ENCODE data around the gene APBA1.
"Not testable (repeated sequence)": the region's sequence is repeated elsewhere in the genome, so short reads cannot be mapped to it uniquely, and the experiment has no call there.

Gene APBA1

DNA sequence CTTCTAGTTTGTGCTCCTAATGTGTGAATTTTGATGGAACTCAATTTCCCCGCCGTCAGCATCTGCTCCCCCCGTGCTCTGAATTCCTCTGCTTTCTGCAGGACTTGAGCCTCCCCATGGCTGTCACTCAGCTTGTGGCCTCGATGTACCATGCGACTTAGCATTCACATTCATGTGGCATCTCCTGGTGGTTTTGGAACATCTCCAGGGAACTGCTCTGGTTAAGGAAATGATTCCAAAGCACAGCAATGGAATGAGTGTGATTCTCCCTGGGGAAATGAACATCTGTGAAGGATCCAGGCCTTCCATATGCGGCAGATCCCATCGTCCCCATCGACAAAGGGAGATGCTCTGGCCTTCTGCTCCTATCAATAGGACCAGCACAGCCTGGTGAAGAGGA, 228.2 kb downstream of the APBA1 start:
- DNase-seq (ENCODE audit: low read depth in 2 of 2), result no peak

DNA sequence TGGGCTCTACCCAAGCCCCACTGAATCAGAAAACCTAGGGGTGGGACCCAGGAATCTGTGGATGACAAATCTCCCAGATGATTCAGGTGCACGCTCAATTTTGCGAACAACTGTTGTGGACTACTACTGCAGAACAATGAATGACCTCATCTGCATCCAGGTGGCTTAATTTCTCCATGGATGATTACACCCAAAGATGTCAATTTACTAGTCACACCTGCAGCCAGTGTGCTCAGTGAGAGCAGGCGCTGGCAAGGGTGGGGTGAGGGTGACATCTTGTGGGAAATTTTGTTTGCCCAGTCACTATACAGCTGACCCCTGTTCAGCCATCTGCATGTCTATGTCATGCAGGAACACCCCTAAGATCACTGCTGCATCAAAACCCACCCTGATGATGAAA, 229.0 kb downstream of the APBA1 start:
- no peak for DNase-seq (ENCODE audit: low read depth in 2 of 2)

DNA sequence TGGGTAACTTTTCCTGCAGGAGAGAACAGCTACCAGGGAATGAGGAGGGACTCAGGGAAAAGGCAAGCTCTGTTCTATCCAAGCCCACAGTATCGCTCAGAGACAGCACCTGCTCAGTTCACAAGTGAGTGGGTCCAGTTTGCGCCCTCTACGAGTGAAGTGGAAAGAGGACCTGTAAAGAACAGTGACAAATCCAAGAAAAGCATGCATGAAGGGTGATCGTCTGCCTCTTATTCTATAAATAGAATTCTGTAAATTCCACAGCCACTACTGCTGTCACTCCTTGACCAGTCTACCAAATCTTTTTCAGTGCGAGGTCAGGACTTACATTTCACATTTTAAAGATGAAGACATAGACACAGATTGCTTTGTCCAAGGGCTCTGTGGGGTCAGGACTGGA, 229.7 kb downstream of the APBA1 start:
- DNase-seq (ENCODE audit: low read depth in 2 of 2), result no peak

GRCh38 chr9:69440254-69440955, 231.8 kb downstream of the APBA1 start:
- DNase-seq (ENCODE audit: low read depth in 2 of 2), result not testable (repeated sequence)

DNA sequence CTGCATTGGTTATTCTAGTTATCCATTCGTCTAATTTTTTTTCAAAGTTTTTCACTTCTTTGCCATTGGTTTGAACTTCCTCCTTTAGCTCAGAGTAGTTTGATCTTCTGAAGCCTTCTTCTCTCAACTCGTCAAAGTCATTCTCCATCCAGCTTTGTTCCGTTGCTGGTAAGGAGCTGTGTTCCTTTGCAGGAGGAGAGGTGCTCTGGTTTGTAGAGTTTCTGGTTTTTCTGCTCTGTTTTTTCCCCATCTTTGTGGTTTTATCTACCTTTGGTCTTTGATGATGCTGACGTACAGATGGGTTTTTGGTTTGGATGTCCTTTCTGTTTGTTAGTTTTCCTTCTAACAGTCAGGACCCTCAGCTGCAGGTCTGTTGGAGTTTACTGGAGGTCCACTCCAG, 232.5 kb downstream of the APBA1 start:
- DNase-seq (ENCODE audit: low read depth in 2 of 2), result not testable (repeated sequence)

- DNase-seq (ENCODE audit: low read depth in 2 of 2), result no peak
Measured at GRCh38 chr9:69433968-69434367, 238.2 kb downstream of the APBA1 start.

DNA sequence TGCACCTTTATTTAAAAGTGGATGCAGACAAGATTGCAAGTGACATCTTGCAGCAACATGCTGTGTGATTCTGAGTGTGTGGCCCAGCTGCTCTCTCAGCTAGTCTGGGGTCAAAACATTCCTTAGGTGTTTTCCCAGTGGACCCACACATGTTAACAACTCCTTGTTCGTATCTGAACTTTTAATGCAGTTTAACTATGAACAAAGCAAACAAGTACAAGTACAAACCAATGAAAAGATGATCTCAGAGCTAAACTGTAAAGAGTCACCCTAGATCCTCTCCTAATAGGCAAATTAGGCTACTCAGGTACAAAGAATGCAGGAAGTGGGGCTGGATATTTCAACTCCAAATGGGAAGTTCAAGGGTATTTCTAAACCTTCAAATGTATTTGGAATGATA, 238.8 kb downstream of the APBA1 start:
- DNase-seq (ENCODE audit: low read depth in 2 of 2), result no peak

- no peak for DNase-seq (ENCODE audit: low read depth in 2 of 2)
Measured at GRCh38 chr9:69432623-69433022, 239.5 kb downstream of the APBA1 start.

GRCh38 chr9:69431777-69432176, 240.4 kb downstream of the APBA1 start:
- DNase-seq (ENCODE audit: low read depth in 2 of 2), result no peak

DNA sequence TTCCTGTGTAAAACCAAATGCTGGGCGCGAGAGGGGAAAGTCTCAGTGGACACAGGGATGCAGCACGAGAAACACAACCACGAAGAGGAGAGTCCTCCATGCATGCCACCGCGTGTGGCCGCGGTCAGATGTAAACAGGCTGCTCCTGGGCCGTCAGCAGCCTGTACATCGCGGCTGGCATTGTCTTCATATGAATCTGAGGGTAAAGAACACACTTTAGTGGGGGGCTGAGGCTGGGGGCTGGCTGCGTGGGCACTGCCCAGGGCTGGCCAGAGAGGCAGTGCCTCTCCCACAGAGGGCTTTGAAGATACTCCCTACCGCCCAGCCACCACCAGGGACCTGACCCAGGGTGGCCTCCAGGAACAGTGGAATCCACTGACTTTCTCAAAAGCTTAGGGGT, 241.0 kb downstream of the APBA1 start:
- no peak for DNase-seq (ENCODE audit: low read depth in 2 of 2)

GRCh38 chr9:69430206-69430605, 242.0 kb downstream of the APBA1 start:
- no peak for DNase-seq (ENCODE audit: low read depth in 2 of 2)

DNA sequence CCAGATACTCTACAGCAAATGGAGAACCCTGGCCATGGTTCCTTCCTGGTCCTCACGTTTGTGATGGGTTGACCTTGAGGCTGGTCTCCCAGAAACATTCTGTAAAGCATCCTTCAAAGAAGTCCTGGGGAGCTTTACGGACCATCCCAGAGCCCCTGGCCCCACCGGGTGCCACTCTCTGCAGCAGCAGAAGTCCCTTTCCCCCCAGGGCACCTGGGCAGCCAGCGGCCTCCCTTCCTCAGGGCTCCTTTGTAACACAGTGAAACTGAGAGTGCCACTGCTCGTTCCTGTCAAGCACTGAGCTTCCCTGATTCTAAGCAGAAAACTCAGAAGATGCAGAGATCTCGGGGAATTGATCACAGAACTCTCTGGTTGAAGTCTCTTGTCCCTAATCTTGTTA, 242.9 kb downstream of the APBA1 start:
- no peak for DNase-seq (ENCODE audit: low read depth in 2 of 2)

DNA sequence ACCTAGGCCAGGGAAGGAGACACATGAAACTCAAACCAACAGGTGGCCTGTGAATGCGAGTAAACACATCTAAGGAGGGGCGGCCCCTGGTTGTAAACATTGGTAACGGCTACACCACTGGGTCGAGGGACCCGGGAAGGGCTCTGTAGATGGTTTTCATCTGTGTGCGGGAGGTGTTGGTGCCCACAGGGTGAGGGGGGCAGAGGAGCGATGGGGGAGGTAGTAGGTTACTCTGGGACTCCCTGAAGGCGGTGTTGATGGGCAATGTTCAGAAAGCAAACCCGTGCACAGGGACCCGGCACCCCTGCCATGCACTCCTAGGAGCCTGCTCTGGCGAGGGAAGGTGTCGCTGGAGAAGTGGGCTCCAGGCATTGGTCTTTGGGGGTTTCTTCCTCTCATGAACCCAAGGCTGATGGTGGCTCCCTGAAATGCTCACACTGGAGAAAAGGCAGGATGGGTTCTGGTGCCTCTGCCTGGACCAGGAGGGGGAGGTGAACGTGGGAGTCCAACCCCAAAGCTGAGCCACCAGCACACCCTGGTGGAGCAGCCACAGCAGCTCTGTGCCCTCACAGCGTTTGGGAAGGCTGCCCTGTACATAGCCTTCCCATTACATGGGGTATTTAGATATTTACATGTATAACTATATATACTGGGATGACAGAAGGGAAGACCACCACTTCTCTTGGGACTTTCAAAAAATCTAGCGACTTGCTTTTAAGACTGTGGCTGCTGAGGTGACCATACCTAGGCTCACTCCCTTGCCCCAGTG, 244.0 kb downstream of the APBA1 start:
- no peak for DNase-seq (ENCODE audit: low read depth in 2 of 2)

DNA sequence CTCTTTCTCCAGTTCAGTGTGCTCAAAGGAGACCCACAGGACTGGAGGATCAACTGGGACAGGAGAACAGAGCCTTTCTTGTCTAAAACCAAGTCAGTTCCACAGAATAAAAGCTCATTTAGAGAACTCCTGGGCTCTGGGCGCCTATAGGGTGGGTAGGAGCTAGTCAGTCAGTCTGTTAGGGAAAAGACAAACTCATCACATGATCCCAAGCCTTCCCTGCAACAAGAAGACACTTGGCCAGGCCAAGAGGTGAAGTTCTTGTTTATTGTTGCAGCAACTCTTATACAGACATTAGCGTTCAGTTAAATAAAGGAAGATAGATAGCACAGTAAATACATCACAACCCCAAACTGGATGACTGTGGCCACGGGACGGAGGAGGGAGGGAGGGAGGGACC, 244.9 kb downstream of the APBA1 start:
- DNase-seq (ENCODE audit: low read depth in 2 of 2), result no peak

DNA sequence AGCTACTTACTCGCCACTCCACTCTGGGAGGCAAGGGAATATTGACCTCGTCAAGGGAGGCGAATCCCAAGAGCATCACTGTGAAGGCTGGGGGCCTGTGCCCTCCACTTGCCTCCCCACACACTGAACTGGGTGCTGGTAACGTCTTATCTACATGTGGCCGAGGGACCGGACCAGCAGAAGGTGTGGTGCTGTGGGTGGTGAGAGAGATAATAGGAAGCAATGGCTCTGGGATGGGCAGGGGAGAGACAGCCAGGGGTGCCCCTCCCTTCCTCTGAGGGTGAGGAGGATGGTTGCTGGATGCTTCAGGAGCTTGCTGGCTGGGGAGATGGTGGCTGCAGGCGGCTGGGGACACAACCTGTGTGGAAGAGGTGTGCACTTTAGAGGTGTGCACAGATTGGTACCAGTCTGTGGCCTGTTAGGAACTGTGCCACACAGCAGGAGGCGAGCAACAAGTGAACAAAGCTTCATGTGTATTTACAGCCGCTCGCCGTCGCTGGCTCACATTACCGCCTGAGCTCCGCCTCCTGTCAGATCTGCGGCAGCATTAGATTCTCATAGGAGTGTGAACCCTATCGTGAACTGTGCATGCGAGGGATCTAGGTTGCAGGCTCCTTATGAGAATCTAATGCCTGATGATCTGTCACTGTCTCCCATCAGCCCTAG, 246.9 kb downstream of the APBA1 start:
- no peak for DNase-seq (ENCODE audit: low read depth in 2 of 2)

DNA sequence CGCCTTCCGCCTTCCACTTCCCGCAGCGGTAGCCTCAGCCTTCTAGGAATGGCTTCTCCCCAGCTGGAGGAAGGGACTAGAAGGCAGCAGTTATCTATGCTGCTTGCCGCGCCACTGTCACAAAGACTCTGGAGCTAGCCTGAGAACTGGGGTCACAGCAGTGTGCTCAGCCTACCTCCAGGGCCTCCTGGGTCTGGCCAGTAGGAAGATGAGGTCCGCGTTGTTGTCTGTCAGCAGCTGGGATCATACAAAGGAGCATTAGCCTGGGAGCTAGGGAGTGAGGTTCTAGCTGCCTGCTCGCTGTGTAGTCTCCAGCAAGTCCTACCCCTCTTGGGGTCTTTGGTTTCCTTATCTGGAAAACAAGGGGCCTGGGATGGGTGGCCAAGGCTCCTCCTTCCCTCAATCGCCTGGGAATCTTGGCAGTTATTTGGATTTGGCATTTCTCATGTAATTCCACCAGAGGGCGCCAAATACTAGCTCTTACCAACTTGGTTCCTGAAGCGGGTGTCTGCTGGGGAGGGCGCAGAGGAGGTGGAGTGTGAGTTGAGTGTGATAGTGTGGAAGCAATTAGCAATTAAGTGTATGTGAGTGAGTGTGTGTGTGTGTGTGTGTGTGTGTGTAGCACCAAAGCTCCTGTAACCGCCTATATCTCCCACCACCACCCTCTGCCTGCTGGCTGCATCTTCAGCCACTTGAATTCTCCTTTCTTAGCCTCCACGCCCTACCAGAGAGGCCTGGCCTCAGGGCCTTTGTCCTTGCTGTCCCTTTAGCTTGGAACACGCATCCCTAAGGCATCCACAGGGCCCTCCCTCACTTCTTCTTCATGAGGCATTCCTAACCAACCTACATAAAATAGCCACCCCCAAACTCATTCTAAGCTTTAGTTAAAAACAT, 250.0 kb downstream of the APBA1 start:
- DNase-seq (ENCODE audit: low read depth in 2 of 2), result peak in 1 of 2 donors; percentile 15

- no peak for DNase-seq (ENCODE audit: low read depth in 2 of 2)
Measured at GRCh38 chr9:69420611-69421270, 251.4 kb downstream of the APBA1 start.

GRCh38 chr9:69412741-69413150, 259.4 kb downstream of the APBA1 start:
- no peak for DNase-seq (ENCODE audit: low read depth in 2 of 2)

GRCh38 chr9:69411931-69412740, 260.0 kb downstream of the APBA1 start:
- no peak for DNase-seq (ENCODE audit: low read depth in 2 of 2)

DNA sequence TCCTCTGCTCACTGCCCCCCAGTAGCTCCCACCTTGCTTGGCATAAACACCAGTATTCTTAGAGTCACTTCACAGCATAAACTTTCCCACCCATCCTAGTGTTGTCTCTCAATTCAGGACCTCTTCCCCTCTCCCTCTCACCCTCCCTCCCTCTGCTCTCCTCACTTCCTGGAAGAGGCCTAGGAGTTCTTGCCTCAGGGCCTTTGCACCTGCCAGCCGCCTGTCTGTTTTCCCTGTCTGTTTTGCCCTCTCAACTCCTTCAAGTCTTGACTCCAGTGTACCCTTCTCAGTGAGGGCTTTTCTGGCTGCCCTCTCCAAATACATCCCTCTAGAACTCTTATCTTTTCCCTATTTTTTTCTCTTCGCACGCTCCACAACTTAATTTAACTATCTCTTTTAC, 260.9 kb downstream of the APBA1 start:
- no peak for DNase-seq (ENCODE audit: low read depth in 2 of 2)

Measured in stimulated activated CD8-positive, alpha-beta memory T cell treated with anti-CD3 and anti-CD28 coated beads, Interleukin-2, amount 100 ng/mL, for 1 hour (primary cell).